GM18907 (cell line): ENCODE data around the gene HACD3.

Experiments
- ATAC-seq: cut with Tn5 transposase; IDR thresholded peaks from one replicate; pipeline ENCODE4 v1.9.1; 2021; ENCODE audit warnings: mild to moderate bottlenecking, moderate library complexity; ENCODE audit not compliant: unreplicated experiment

Gene HACD3

GRCh38 chr15:65530318-65531111 is at the start of gene HACD3:
TSS of gene HACD3 (plus strand) at chr15:65530463. CDS start at chr15:65530632, 169 bp downstream.
- ATAC-seq = peak; percentile 75

GRCh38 chr15:65484876-65485275 is 45.4 kb upstream of the HACD3 start:
- ATAC-seq = no peak

- no peak for ATAC-seq
Observed at GRCh38 chr15:65494076-65494475, 36.2 kb upstream of the HACD3 start.

- ATAC-seq = no peak
Observed at GRCh38 chr15:65509321-65509720, 20.9 kb upstream of the HACD3 start.

GRCh38 chr15:65512189-65512588 is 18.1 kb upstream of the HACD3 start:
- no peak for ATAC-seq

- ATAC-seq = no peak
Observed at GRCh38 chr15:65512807-65513416, 17.4 kb upstream of the HACD3 start.

- ATAC-seq = peak; percentile 95
Observed at GRCh38 chr15:65516997-65517865, 13.0 kb upstream of the HACD3 start, which contains the start of gene DPP8. TSS of gene DPP8 (minus strand) at chr15:65517689. CDS start at chr15:65512553, 5,136 bp downstream.

- peak; percentile 12 for ATAC-seq
Observed at GRCh38 chr15:65517866-65518207, 12.4 kb upstream of the HACD3 start.

- no peak for ATAC-seq
Observed at GRCh38 chr15:65518633-65519285, 11.5 kb upstream of the HACD3 start.

GRCh38 chr15:65521350-65521749 is 8.9 kb upstream of the HACD3 start:
- ATAC-seq = no peak

GRCh38 chr15:65524226-65524625 is 6.0 kb upstream of the HACD3 start:
- ATAC-seq = no peak

GRCh38 chr15:65525622-65526021 is 4.6 kb upstream of the HACD3 start:
- no peak for ATAC-seq

GRCh38 chr15:65528461-65529060 is 1.7 kb upstream of the HACD3 start:
- no peak for ATAC-seq

- no peak for ATAC-seq
Observed at GRCh38 chr15:65529762-65530317, 423 bp upstream of the HACD3 start.

GRCh38 chr15:65532738-65533051 is 2.4 kb downstream of the HACD3 start:
- no peak for ATAC-seq

GRCh38 chr15:65533057-65533756 is 2.9 kb downstream of the HACD3 start:
- no peak for ATAC-seq

GRCh38 chr15:65535192-65535591 is 4.9 kb downstream of the HACD3 start:
- no peak for ATAC-seq

GRCh38 chr15:65540314-65540713 is 10.1 kb downstream of the HACD3 start:
- no peak for ATAC-seq

GRCh38 chr15:65541231-65541820 is 11.1 kb downstream of the HACD3 start:
- ATAC-seq = no peak
